Measurements from ENCODE around the gene IL1R1. TPM values are rescaled to one million over a fixed set of nuclear protein-coding genes. Genes with fewer than 3 reads are reported as not detected.

Gene IL1R1
- total RNA-seq, 1 experiment from 2014 or later = 23.5 TPM

- Histone ChIP-seq H3K4me3 (ENCODE audit: low read depth, low read length) (no peak overlapping the region), H3K9me3 (peaks cover 33% of the 10 kb centered on the region), H3K36me3 (ENCODE audit: control insufficient read depth, insufficient read depth, low read length) (peaks cover 7% of the 10 kb centered on the region), H3K4me1 (peaks cover 5% of the 10 kb centered on the region; the same call in 1 of the 2 replicates), H3K27me3 (replicated peaks; ENCODE audit: control insufficient read depth, insufficient read depth, low read length) (no peaks in the 10 kb centered on the region)
- H3K36me3 Mint-ChIP-seq (ENCODE audit: insufficient read depth, unreplicated experiment) = peaks cover 32% of the 10 kb centered on the region
- no peak for TF ChIP-seq CTCF (IDR thresholded peaks at IDR 0.05; ENCODE audit: insufficient read depth in 1 of 2, low read depth in 1 of 2, low read length in 1 of 2, severe bottlenecking in 1 of 2, unreplicated experiment in 1 of 2)
- no TSS peak for BruUV-seq (replicated peaks)
- H3K4me1 Mint-ChIP-seq (ENCODE audit: low read depth, unreplicated experiment) = peaks cover 22% of the 10 kb centered on the region
- POLR2A ChIA-PET = no interaction called here
- intact Hi-C loops (cut with micrococcal nuclease; ENCODE audit: unreplicated experiment) = no loop called here
- no peak for DNase-seq
- H3K9me3 Mint-ChIP-seq (ENCODE audit: unreplicated experiment) = peaks cover 72% of the 10 kb centered on the region
- no peak overlapping the region for H3K4me3 Mint-ChIP-seq (ENCODE audit: unreplicated experiment)
- H3K27ac Mint-ChIP-seq (ENCODE audit: unreplicated experiment) = no peak overlapping the region
- CTCF ChIA-PET = no interaction called here
- H3K27me3 Mint-ChIP-seq (ENCODE audit: insufficient read depth, unreplicated experiment) = no peaks in the 10 kb centered on the region
Measured at GRCh38 chr2:102149243-102149642, 6.7 kb downstream of the IL1R1 start.

- Histone ChIP-seq H3K27me3 (replicated peaks; ENCODE audit: control insufficient read depth, insufficient read depth, low read length) (no peaks in the 10 kb centered on the region), H3K36me3 (ENCODE audit: control insufficient read depth, insufficient read depth, low read length) (peaks cover 5% of the 10 kb centered on the region), H3K9me3 (peaks cover 31% of the 10 kb centered on the region), H3K4me3 (ENCODE audit: low read depth, low read length) (no peak overlapping the region), H3K4me1 (peaks cover 11% of the 10 kb centered on the region)
- TF ChIP-seq CTCF (IDR thresholded peaks at IDR 0.05; ENCODE audit: insufficient read depth in 1 of 2, low read depth in 1 of 2, low read length in 1 of 2, severe bottlenecking in 1 of 2, unreplicated experiment in 1 of 2) = no peak
- Mint-ChIP-seq H3K4me3 (ENCODE audit: unreplicated experiment) (no peak overlapping the region), H3K27ac (ENCODE audit: unreplicated experiment) (no peak overlapping the region), H3K36me3 (ENCODE audit: insufficient read depth, unreplicated experiment) (peaks cover 34% of the 10 kb centered on the region), H3K27me3 (ENCODE audit: insufficient read depth, unreplicated experiment) (no peaks in the 10 kb centered on the region), H3K9me3 (ENCODE audit: unreplicated experiment) (peaks cover 68% of the 10 kb centered on the region), H3K4me1 (ENCODE audit: low read depth, unreplicated experiment) (peaks cover 28% of the 10 kb centered on the region)
- no TSS peak for BruUV-seq (replicated peaks)
- CTCF ChIA-PET = no interaction called here
- no peak for DNase-seq
- intact Hi-C loops (cut with micrococcal nuclease; ENCODE audit: unreplicated experiment) = no loop called here
- POLR2A ChIA-PET = no interaction called here
Measured at GRCh38 chr2:102149644-102150455, 7.3 kb downstream of the IL1R1 start.

GRCh38 chr2:102154364-102154763 lies 11.8 kb downstream of the IL1R1 start:
- no peaks in the 10 kb centered on the region for H3K27me3 ChIP-seq (replicated peaks; ENCODE audit: control insufficient read depth, insufficient read depth, low read length)
- intact Hi-C loops (cut with micrococcal nuclease; ENCODE audit: unreplicated experiment) = no loop called here
- no peak for DNase-seq
- Mint-ChIP-seq H3K4me3 (ENCODE audit: unreplicated experiment) (no peak overlapping the region), H3K36me3 (ENCODE audit: insufficient read depth, unreplicated experiment) (peaks cover 40% of the 10 kb centered on the region), H3K27ac (ENCODE audit: unreplicated experiment) (peak overlapping the region; percentile 84), H3K9me3 (ENCODE audit: unreplicated experiment) (peaks cover 42% of the 10 kb centered on the region), H3K27me3 (ENCODE audit: insufficient read depth, unreplicated experiment) (no peaks in the 10 kb centered on the region), H3K4me1 (ENCODE audit: low read depth, unreplicated experiment) (peaks cover 58% of the 10 kb centered on the region)
- peaks cover 4% of the 10 kb centered on the region for H3K36me3 ChIP-seq (ENCODE audit: control insufficient read depth, insufficient read depth, low read length)
- CTCF ChIA-PET = no interaction called here
- H3K9me3 ChIP-seq = peaks cover 13% of the 10 kb centered on the region
- peaks cover 48% of the 10 kb centered on the region for H3K4me1 ChIP-seq
- POLR2A ChIA-PET = no interaction called here
- no peak overlapping the region for H3K4me3 ChIP-seq (ENCODE audit: low read depth, low read length)
- BruUV-seq (replicated peaks) = no TSS peak
- TF ChIP-seq CTCF (IDR thresholded peaks at IDR 0.05; ENCODE audit: insufficient read depth in 1 of 2, low read depth in 1 of 2, low read length in 1 of 2, severe bottlenecking in 1 of 2, unreplicated experiment in 1 of 2) = no peak
